Inferior parietal cortex (tissue), 1 donor: ENCODE results near the gene HTR2B.
"Not testable (repeated sequence)": the region's sequence is repeated elsewhere in the genome, so short reads cannot be mapped to it uniquely, and the experiment has no call there.

Experiments used
- DNase-seq: peaks from one replicate; pipeline ENCODE4 v3.0.0-alpha.2; 2016; ENCODE audit errors: extremely low spot score

The HTR2B gene

DNA sequence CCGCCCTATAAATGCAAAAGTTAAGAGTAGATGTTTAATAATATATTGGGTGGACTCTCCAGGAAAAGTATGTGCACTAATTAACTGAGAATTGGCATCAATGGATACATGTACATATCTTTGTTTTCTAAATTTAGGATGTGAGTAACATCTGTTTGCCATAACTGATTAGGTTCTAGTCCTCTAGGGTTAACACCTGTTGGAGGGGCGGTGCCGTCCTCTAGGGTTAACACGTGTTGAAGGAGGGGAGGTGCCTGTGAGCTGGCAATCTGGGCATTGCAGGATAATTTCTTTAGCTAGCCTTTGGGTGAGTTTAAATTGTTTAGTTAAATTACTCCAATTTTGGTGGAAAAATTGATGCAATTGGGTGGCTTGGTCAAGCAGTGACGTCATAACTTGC, 30.9 kb downstream of the HTR2B start:
- DNase-seq: no peak

- DNase-seq: no peak
Observed at GRCh38 chr2:231088754-231089153, 36.1 kb downstream of the HTR2B start.

GRCh38 chr2:231084565-231084964, 40.3 kb downstream of the HTR2B start:
- DNase-seq: no peak

DNA sequence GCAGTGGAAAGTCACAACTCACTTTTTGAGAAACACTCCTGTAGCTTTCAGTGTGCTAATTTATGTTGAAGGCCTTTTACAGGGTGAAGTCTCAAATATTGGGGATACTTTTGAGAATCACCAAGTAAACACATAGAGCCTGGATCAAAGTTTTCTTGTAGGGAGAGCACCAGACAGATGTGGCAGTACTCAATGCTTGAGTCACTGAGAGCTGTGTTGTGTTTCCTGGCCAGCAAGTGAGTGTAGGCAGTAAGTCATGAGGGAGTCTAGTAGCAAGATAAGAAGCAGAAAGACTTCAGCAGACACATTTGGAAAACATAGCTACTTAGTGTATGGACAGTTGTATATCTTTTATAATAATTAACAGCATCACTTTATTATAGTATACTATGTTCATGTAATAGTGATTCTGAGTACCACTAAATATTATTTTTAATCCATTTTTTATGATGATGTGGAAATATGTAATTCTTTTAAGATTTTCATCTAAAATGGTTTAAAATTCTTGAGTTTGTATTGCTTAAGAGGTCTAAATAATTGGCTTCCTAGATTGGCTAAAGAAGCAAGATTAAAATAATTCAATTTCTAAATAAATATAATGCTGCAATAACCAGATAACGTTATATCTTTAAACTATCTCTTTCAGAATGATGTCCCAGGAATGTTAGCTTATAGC, 55.3 kb downstream of the HTR2B start:
- DNase-seq: no peak

DNA sequence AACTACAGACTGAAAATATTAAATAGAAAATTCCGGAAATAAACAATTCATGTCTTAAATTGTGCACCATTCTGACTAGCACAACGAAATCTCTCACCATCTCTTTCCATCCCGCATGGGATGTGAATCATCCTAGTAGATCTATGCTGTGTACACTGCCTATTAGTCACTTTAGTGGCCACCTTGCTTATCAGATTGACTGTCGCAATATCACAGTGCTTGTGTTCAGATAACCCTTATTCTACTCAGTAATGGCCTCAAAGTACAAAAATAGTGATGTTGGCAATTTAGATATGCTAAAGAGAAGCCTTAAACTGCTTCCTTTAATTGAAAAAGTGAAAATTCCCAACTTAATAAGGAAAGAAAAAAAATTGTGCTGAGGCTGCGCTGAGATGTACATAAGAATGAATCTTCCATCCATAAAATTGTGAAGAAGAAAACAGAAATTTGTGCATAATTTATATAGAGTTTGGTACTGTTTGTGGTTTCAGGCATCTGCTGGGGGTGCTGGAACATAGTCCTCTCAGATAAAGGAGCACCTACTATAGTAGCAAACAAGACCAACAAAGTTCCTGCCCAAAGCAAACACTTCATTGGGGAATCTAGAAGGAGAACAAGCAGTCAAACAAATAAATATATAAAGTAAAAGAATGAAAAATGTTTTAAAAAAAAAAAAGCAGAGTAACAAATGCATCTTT, 56.2 kb downstream of the HTR2B start:
- no peak for DNase-seq

GRCh38 chr2:231067531-231067930, 57.3 kb downstream of the HTR2B start:
- DNase-seq: not testable (repeated sequence)

DNA sequence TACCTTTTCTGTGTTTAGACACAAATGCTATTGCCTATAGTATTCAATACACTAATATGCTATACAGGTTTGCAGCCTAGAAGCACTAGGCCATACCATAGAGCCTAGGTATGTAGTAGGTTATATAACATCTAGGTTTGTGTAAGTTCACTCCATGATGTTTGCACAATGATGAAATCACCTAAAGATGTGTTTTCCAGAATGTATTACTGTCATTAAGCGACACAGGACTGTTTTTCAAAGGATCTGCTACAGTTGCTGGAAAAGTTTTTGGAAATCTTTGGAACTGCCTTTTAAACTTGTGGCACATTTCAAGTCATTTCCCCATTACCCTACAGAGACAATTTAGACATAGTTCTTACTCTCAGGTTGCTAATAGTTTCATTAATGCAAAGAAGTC, 58.9 kb downstream of the HTR2B start:
- DNase-seq: no peak

DNA sequence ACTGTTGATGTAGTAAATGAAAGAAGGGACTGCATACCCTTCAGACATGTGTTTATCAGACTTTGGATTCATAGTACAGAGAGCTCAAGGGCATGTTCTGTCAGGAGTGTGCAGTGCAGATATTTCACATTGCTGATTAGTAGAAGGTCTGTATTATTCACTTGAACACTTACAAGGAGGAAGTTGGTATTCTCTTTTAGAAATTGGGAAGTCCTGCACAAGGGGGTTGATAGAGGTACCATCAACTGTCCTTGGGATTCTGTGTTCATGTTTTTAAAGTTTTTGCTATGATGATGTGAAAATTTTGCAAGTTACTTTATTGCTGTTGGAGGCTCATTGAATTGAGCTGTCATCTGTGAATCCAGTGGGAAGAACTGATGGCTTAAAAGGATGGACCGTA, 61.5 kb downstream of the HTR2B start:
- DNase-seq: no peak

GRCh38 chr2:231062776-231063175, 62.1 kb downstream of the HTR2B start:
- no peak for DNase-seq

- DNase-seq: no peak
Observed at GRCh38 chr2:231059756-231060155, 65.1 kb downstream of the HTR2B start.

GRCh38 chr2:231058761-231059550, 65.9 kb downstream of the HTR2B start:
- DNase-seq: no peak
